HEK293T (cell line): ENCODE data around the gene MKLN1.

ENCODE experiments used
- ARNT ChIP-seq: fragments of 450-650 bp; IDR thresholded peaks from 2 replicates; pipeline ENCODE4 v1.6.1; 2017; ENCODE audit warnings: mild to moderate bottlenecking
- L3MBTL2 ChIP-seq: fragments of 450-650 bp; conservative IDR thresholded peaks from 2 replicates; pipeline ENCODE4 v1.6.1; 2016; ENCODE audit warnings: mild to moderate bottlenecking
- SUZ12 ChIP-seq: fragments of 450-650 bp; IDR thresholded peaks from 2 replicates; pipeline ENCODE4 v1.6.1; 2016; ENCODE audit warnings: mild to moderate bottlenecking
- TARDBP ChIP-seq: fragments of 450-650 bp; IDR thresholded peaks from 2 replicates; pipeline ENCODE4 v1.6.1; 2016
- ZNF384 ChIP-seq: fragments of 450-650 bp; IDR thresholded peaks from 2 replicates; pipeline ENCODE4 v1.6.1; 2016

DNA sequence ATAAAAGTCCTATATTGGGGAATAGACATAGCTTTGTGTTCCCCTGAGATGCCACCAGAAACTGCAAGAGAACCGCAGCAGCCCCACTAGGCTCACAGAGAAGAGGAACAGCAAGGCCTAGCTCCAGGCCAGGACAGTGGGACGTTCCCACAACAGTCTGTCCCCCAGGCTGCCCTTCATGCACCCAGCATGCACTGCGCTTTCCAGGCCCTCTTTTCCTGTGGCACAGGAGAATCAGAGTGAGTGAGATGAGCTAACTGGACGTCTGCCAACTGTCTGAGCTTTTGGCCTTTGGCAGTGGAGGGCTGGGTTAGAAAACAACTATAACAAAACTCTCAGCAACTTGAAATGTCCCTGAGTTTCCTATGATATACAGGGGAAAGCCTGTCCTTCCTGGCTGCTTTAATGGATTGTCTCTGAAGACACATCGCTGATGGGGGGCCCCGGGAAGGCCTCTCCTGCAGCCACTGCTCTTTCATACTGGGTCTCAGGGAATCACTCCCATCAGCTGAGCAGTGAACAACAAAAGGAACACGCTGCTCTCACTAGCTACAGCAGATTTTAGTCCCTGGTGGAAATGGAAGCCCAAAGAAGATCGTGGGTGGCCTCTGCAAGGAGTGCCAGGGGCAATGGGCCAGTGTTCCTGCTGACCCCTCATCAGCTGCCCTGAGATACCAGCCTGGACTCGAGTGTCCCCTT, 175.3 kb downstream of the MKLN1 start:
- TF ChIP-seq ZNF384: no peak
- no peak for TF ChIP-seq SUZ12
- TF ChIP-seq L3MBTL2: no peak
- no peak for TF ChIP-seq ARNT
- TF ChIP-seq TARDBP: no peak
